CD4-positive, alpha-beta T cell treated with Interleukin-1 beta for 1 hour (primary cell): Measurements from ENCODE around the gene HAPLN1.
A peak's percentile ranks its signal among the peaks of the same experiment; 100 is the strongest.

Experiments
- DNase-seq, 2 donors: peaks; one replicate each; pipeline ENCODE4 v3.0.0-alpha.2; 2020 to 2022

The HAPLN1 gene

DNA sequence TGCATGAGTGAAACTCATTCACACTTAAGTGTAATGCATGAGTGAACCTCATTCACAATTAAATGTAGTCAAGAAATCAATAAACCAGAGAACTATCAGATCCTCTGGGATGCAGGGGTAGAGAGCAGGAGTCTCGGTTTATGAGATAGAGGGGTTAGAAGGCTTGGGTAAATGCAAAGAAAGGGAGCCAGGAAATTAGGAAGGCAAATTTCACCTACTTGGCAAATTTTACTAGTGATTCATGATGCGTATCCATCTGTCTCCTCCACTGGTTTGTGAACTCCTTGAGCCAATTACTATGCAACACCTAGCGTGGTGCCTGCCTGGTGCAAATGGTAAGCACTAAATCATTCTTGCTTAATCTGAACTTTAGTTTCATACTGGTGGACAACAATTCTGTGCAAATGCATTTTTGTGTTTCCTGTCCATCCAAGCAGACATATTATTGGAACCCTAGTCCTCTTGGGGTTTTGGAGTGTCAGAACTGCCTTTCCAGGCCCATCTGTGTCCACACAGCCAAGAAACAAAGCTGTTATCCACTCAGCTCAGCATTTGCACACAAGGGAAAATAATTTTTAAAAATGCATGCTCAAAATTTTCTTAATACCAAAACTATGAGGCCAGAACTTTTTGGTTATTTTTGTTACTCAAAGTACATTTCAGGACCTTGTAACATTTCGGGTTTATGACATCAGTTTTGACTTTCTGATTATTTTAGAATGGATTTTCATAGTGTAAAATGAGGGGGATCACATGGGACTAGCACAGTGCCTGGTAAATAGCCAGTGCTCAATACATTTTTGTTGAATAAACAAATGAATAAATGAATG, 5.2 kb downstream of the HAPLN1 start:
- no peak for DNase-seq

- no peak for DNase-seq
Measured at GRCh38 chr5:83714810-83715209, 5.8 kb downstream of the HAPLN1 start.

GRCh38 chr5:83711982-83712601, 8.6 kb downstream of the HAPLN1 start:
- peak in 1 of 2 donors; percentile 25 for DNase-seq

DNA sequence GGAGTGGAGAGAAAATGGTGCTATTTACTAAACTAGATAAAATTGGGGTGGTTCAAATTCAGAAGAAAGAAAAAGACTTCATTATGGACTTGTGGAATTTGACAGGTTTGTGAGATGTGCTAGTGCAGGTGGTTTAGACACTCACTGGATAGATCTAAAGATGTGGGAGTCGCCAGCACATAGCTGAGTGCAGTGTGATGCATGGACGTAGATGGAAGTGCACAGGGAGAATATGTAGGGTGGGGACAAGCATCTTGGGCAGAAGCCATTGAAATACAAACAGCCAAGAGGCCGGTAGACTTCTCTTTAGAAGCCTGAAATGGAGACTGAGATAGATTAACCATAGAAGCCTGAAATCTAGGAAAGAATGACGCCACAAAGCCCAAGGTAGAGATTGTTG, 10.7 kb downstream of the HAPLN1 start:
- no peak for DNase-seq

DNA sequence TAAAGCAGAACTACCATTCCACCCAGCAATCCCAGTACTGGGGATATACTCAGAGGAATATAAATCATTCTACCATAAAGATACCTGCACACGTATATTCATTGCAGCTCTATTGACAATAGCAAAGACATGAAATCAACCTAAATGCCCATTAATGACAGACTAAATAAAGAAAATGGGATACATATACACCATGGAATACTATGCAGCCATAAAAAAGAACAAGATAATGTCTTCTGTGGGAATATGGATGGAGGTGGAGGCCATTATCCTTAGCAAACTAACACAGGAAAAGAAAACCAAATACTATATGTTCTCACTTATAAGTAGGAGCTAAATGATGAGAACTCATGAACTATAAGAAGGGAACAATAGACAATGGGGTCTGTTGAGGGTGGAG, 12.5 kb downstream of the HAPLN1 start:
- DNase-seq = no peak

DNA sequence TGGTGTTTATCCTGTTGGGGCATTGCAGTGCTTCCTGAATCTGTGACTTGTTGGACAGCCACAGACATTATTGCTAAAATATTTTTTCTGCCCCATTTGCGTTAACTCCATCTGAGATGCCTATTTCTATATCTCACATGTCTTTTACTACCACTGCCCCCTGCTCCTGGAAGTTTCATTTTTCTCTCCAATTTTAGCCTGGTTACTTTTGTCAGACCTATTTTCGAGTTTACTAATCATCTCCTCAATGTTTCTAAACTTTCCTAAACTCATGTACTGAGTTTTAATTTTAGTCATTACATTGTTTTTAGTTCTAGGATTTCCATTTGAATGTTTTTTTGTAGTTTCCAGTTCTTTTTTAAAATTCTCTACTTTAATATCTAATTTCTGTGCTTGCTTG, 17.6 kb downstream of the HAPLN1 start:
- no peak for DNase-seq

GRCh38 chr5:83701886-83702285, 18.8 kb downstream of the HAPLN1 start:
- no peak for DNase-seq

DNA sequence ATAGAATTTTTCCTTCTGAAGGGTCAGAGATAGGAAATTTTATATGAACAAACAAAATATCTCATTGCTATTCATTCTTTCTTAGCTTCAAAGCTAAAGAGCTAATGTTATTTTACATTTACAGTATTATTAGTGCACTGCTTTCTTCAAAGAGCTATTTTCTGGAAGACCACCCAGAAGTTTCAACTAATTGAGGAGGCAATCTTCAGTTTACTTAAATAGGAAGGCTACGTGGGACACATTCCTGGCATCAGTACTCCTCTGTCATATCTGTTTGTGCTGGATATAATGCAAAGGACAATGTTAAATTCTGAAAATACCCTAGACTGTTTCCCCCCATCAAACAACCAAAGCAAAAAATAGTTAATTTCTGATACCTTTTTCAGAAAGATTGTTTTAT, 30.8 kb downstream of the HAPLN1 start:
- DNase-seq = no peak

DNA sequence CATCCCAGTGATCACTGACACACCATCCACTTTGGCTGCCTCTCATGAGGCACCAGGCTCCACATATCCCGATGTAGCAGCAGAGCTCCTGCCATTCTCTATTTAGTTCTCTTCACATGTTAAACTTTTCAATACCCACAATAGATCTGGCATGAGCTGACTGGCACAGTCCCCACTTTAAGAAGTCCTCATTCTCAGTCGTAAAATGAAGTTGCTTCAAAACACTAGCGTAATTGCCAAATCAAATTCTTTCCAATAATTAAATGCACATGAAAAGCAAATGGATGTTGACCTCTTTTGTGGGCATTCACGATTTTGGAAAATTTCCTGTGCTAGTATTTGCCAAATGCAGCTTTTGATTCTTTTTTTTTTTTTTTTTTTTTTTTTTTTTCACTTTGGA, 32.4 kb downstream of the HAPLN1 start:
- no peak for DNase-seq

DNA sequence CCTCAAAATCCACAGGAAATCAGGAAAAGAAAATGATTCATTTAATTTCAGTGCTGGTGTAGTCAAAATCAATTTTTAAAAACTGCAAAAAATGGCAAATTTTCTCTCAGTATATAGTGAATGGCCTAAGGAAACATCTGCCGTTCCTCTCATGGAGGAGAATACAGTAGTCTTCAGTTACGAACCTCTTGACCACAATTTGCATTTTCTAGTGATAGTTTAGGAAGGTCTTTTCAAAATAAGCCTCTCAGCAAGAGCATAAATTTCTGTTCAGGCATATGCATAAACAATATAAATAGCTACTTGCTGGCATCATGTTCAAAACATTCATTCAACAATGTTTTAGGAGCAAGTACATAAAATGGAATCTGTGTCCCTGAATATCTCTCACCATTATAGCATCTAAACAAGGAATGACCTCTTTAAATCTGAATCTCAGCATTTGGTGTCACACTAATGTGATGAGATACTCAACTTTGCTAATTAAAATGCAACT, 33.5 kb downstream of the HAPLN1 start:
- no peak for DNase-seq

DNA sequence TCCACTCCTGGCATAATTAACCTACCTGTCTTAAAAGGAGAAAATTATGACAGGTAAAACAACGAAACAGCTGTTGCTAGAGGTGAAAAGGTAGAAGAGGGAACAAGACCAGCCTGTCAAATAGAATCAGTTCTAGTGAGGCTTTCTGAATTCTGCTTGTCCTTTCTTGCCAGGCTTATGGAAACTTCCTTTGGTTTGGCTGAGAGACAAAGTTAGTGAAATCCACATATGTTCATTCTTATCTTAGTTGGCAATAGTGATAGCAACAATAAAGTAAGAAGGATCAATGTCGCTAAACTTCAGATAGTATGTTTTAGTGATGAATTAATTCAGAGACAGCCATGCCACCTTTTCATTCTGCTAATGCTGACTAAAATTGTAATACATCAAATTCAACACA, 34.4 kb downstream of the HAPLN1 start:
- DNase-seq = no peak

DNA sequence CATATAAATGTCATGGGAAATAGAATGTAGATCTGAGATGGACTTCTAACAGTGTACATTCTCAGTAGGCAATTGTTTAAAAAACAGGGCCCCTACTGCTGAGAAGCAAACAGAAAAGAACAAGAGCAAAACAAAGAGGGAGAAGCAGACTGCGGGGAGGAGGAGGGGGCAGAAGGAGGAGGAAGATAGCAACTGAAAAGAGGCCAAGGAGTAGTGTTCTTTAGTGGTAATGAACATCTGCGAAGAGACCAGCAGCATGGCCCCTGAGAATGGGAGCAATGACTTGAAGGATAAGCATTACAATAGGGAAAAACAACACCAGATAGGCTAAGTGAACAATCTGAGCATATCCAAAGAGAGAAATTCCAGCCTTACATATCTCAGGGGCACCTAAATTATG, 36.8 kb downstream of the HAPLN1 start:
- no peak for DNase-seq

DNA sequence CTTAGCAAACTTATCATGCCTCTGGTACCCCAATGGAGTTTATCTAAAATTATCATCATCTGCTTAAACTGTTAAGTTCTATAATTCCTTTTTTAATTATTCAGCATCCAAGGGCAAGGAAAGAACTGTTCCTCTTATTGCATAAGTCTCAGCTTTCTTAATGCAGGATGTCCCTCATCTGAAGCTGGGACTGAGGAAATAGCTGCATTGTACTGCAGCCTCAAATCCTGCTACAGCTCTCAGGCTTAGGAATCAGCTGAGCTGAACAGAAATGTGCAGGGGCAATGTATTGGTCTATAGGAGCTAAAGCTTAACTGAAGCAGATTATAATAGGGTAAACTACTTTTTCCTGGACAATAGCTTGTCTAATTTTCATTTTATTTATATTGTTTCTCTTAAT, 48.0 kb downstream of the HAPLN1 start:
- no peak for DNase-seq

GRCh38 chr5:83672158-83672557, 48.5 kb downstream of the HAPLN1 start:
- DNase-seq = no peak

DNA sequence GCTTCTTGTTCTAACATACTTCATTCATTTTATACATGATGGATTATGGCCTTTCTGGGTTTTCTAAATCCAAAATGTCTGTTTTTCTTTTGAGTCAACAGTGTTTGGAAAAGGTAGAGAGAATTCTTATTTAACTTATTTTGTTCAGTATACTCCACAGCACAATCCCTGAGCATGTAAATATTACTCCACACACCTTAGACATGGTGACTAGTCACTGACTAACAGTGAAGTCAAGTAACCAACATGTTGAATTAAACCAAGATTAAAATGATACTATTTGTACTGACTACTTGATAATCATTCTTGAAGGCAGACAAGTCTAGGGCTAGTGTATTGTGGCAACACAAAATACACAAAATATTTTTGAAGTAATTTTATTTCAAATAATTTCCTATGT, 55.0 kb downstream of the HAPLN1 start:
- no peak for DNase-seq

- DNase-seq = no peak
Measured at GRCh38 chr5:83662558-83662957, 58.1 kb downstream of the HAPLN1 start.

DNA sequence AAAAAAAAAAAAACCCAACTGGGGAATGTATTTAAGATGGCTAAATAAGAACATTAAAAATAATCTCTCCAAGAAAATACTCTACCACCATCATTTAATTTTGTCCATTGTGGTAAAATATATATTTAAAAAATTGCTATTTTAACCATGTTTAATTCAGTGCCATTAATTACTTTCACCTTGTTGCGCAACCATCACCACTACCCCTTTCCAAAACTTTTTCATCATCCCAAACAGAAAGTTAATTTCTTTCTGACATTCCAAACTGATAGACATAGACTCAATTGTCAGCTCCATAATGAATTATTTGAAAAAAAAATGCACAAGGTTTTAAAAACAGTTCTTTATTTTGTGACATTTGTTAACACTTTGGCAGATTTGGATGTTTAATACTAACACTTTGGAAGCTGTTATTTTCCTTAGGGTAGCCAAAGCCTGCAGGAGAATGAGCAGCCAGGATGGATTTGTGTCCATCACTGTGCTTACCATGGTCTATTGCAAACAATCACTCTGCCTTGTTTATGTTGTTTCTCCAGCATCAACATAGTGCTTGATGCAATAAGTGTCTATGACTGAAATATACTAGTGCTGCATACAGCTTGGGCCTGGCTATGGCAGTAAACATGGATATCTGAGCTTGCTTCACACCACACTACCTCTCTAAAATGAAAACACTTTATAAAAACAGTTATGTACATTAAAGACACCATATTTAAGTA, 62.7 kb downstream of the HAPLN1 start:
- DNase-seq = no peak

- no peak for DNase-seq
Measured at GRCh38 chr5:83654427-83654994, 66.1 kb downstream of the HAPLN1 start.

DNA sequence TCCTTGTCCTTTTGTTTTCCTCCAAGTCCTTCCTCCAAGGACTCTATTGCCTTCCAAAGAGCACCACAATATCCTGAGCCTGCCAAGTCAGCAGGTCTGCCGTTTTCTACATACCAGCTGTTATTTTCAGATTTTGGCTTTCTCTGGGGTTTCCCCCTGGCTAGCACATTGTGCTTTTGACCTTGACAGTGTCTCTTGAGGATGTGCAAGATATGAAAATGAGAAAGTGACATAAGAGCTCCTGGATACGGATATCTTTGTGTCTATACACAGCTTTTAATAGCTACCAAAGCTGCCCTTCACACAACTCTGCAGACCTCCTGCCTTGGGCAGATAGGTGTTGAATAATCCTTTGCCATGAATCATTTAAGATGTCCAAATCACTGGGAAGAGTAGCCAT, 67.0 kb downstream of the HAPLN1 start:
- no peak for DNase-seq

GRCh38 chr5:83645936-83646335, 74.7 kb downstream of the HAPLN1 start:
- DNase-seq = no peak

DNA sequence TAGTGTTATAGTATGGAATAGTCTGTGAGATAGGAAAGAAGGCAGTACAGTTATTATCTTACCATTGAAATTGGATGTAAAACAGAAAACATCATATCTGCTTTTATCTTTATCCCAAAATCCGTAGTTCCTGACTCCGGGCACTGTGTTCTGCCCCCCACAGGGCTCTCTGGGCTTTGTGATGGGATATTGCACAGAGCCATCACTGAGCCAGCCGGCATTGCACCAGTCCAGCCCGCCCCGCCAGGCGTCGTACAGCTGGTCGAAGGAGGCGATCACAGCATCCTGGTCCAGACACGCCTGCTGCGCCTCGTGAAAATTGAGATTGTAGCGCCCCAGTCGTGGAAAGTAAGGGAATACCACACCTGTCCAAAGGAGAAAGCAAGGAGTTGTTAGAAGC, 76.4 kb downstream of the HAPLN1 start:
- DNase-seq = no peak

DNA sequence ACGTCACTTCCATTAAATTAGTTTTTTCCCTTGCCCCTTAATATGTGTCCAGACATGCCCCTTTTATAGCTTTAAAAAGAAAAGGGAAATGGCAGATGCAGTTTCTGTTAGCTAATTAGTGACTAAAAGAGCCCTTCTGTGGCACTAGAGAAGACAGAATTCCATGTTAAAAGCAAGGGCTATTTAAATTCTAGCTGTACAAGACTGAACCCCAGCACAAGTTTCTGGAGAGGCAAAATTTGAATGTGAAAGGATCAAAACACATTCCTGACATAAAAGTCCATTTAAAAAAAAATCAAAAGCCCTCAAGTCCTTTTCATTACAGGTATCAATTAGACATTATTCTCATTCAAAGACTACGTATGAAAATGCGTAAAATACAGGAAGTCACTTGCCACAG, 78.7 kb downstream of the HAPLN1 start:
- no peak for DNase-seq

DNA sequence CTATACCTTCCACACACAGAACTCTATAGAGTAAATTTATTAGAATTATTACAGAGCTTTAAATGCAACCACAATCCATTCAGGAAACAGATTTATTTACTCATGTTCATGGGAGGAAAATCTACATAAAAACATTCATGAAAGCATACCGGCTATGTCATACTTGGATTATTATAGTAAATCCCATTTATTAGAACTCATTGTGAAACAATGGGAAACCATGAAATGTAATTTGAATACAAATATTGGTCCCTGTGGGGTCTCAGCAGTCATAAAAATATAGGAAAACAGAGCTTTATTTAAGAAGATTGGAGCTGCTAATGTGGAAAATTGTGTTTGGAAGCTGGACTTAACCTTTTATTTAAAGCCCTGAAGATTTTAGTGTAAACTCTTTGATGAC, 80.7 kb downstream of the HAPLN1 start:
- no peak for DNase-seq

- DNase-seq = no peak
Measured at GRCh38 chr5:83636156-83636555, 84.5 kb downstream of the HAPLN1 start.
